ENCODE data around the gene SMURF2. TPM values are rescaled to one million over a fixed set of nuclear protein-coding genes. Genes with fewer than 3 reads are reported as not detected.
"Not testable (repeated sequence)": the region's sequence is repeated elsewhere in the genome, so short reads cannot be mapped to it uniquely, and the experiment has no call there.

The SMURF2 gene
- total RNA-seq, 1 donor from 2014 or later, result 33.3 TPM

DNA sequence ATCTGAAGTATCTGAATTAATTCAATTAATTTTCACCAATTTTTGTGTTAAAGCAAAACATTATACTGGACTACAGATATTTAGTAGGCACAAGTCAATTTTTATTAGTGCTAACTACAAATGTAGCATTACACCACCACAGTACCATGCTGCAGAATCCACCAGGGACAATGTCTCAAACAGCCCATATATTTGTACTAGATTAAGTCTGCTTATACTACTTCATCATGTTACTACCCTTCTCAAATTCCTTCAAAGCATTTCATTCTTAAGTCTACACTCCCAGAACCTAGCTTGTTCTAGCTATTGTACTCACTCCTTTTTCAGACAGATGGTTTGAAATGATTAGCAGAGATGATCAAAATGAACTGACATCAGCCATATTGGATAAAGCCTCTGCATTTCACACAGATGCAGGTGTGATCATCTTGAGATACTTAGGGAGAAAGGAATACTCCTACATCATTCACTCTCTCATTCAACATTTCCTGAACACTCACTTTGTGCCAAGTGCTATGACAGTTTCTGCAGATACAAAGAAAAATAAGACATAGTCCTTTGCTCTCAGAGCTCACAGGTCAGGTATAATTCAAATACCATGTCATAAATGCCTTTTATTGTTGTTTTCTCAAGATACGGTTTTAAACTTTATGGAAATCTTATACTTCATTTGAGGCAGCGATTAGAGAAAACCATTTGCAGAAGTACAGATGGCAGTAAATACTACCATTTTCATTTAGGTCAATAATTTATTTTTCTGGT is 47.7 kb downstream of the SMURF2 start:
- Mint-ChIP-seq H3K4me3 (ENCODE audit: unreplicated experiment) (no peak overlapping the region), H3K4me1 (ENCODE audit: low read depth, unreplicated experiment) (peaks cover 6% of the 10 kb centered on the region)

DNA sequence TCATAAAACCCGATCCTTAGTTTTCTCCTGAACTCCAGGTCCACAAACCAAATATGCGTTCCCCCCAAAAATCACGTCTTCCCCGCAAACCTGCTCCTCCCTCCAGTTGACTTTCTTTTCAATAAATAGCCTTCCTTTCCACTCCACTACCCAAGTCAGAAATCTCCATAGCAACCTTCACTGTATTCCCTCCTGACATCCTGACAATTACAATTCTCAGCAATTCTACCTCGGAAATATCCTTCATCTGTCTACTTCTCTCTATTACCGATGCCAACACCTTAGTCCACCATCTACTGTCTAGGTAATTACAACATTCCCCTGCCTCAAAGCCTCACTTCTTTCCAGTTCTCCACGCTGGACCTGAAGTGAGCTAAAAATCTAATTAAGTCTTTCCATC is 50.7 kb downstream of the SMURF2 start:
- no peak overlapping the region for H3K4me3 Mint-ChIP-seq (ENCODE audit: unreplicated experiment)
- no peak for DNase-seq
- TF ChIP-seq, protein P1, sequence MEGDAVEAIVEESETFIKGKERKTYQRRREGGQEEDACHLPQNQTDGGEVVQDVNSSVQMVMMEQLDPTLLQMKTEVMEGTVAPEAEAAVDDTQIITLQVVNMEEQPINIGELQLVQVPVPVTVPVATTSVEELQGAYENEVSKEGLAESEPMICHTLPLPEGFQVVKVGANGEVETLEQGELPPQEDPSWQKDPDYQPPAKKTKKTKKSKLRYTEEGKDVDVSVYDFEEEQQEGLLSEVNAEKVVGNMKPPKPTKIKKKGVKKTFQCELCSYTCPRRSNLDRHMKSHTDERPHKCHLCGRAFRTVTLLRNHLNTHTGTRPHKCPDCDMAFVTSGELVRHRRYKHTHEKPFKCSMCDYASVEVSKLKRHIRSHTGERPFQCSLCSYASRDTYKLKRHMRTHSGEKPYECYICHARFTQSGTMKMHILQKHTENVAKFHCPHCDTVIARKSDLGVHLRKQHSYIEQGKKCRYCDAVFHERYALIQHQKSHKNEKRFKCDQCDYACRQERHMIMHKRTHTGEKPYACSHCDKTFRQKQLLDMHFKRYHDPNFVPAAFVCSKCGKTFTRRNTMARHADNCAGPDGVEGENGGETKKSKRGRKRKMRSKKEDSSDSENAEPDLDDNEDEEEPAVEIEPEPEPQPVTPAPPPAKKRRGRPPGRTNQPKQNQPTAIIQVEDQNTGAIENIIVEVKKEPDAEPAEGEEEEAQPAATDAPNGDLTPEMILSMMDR (IDR thresholded peaks at IDR 0.05; ENCODE audit: partially characterized antibody, unreplicated experiment), result no peak
- H3K36me3 Mint-ChIP-seq (ENCODE audit: unreplicated experiment), result no peaks in the 10 kb centered on the region
- H3K9me3 Mint-ChIP-seq (ENCODE audit: unreplicated experiment), result peaks cover 4% of the 10 kb centered on the region
- H3K27ac Mint-ChIP-seq (ENCODE audit: unreplicated experiment), result no peak overlapping the region
- no peaks in the 10 kb centered on the region for H3K27me3 Mint-ChIP-seq (ENCODE audit: unreplicated experiment)
- peaks cover 6% of the 10 kb centered on the region for H3K4me1 Mint-ChIP-seq (ENCODE audit: low read depth, unreplicated experiment)

More for the DNA sequence above, 47.7 kb downstream of the SMURF2 start:
- TF ChIP-seq, protein P1 (IDR thresholded peaks at IDR 0.05; ENCODE audit: partially characterized antibody, unreplicated experiment), result no peak
- Mint-ChIP-seq H3K36me3 (ENCODE audit: unreplicated experiment) (no peaks in the 10 kb centered on the region), H3K27me3 (ENCODE audit: unreplicated experiment) (no peaks in the 10 kb centered on the region), H3K27ac (ENCODE audit: unreplicated experiment) (no peak overlapping the region), H3K9me3 (ENCODE audit: unreplicated experiment) (peaks cover 1% of the 10 kb centered on the region)
- no peak for DNase-seq

DNA sequence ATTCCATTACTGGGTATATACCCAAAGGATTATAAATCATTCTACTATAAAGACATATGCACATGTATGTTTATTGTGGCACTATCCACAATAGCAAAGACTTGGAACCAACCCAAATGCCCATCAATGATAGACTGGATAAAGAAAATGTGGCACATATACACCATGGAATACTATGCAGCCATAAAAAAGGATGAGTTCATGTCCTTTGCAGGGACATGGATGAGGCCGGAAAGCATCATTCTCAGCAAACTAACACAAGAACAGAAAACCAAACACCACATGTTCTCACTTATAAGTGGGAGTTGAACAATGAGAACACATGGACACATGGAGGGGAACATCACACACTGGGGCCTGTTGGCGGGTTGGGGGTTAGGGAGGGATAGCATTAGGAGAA is 51.9 kb downstream of the SMURF2 start:
- not testable (repeated sequence) for H3K9me3 Mint-ChIP-seq (ENCODE audit: unreplicated experiment); H3K27me3 Mint-ChIP-seq (ENCODE audit: unreplicated experiment); H3K36me3 Mint-ChIP-seq (ENCODE audit: unreplicated experiment); H3K4me3 Mint-ChIP-seq (ENCODE audit: unreplicated experiment); H3K4me1 Mint-ChIP-seq (ENCODE audit: low read depth, unreplicated experiment); H3K27ac Mint-ChIP-seq (ENCODE audit: unreplicated experiment); DNase-seq

DNA sequence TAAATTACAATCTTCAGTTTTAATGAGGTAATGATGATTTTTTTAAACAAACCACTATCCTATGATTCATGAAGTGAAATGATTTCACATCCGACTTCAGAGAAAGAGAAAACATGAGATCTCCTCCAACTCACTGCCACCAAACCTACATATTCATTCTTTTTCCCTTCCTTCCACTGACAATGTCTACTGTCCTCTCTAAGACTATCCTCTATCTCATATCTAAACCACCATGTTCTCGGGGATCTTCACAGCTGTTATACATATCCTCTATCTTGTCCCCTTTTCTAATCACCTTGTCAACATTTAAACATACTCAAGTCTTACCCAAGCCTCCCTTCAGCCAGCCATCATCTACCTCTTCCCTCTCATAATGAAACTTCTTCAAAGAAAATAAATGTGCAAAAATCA is 53.5 kb downstream of the SMURF2 start:
- no peaks in the 10 kb centered on the region for H3K27me3 Mint-ChIP-seq (ENCODE audit: unreplicated experiment)
- H3K36me3 Mint-ChIP-seq (ENCODE audit: unreplicated experiment), result no peaks in the 10 kb centered on the region
- no peak for DNase-seq
- H3K27ac Mint-ChIP-seq (ENCODE audit: unreplicated experiment), result no peak overlapping the region
- no peak overlapping the region for H3K4me3 Mint-ChIP-seq (ENCODE audit: unreplicated experiment)
- H3K4me1 Mint-ChIP-seq (ENCODE audit: low read depth, unreplicated experiment), result peaks cover 4% of the 10 kb centered on the region
- TF ChIP-seq, protein P1 (IDR thresholded peaks at IDR 0.05; ENCODE audit: partially characterized antibody, unreplicated experiment), result no peak
- peaks cover 4% of the 10 kb centered on the region for H3K9me3 Mint-ChIP-seq (ENCODE audit: unreplicated experiment)

DNA sequence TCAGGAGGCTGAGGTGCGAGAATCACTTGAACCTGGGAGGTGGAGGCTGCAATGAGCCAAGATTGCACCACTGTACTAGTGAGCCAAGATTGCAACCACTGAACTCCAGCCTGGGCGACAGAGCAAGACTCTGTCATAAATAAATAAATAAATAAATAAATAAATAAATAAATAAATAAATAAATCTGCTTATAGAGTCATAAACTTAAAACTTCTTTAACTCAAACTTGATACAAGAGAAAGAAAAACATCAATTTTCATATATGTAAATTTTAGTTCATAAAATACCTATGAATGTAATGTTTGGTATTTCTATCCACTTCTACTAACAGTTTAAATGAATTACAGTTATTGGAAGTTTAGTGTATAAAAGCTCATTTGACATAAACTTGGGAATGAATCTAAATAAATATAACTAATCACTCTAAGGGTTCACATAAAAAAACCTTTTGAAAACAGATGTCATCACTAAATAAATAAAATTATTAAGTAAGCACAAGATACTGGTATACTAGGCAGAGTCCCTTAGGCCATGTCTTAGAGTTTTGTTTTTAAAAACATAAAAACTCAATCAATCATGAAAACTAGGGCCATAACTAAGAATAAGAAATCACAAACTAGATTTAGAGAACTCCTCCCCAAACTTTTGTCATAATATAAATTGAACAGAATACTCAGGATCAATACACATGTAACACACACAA is 54.1 kb downstream of the SMURF2 start:
- Mint-ChIP-seq H3K9me3 (ENCODE audit: unreplicated experiment) (peaks cover 4% of the 10 kb centered on the region), H3K4me1 (ENCODE audit: low read depth, unreplicated experiment) (peaks cover 4% of the 10 kb centered on the region), H3K27ac (ENCODE audit: unreplicated experiment) (no peak overlapping the region), H3K36me3 (ENCODE audit: unreplicated experiment) (no peaks in the 10 kb centered on the region), H3K4me3 (ENCODE audit: unreplicated experiment) (no peak overlapping the region), H3K27me3 (ENCODE audit: unreplicated experiment) (no peaks in the 10 kb centered on the region)
- no peak for DNase-seq
- TF ChIP-seq, protein P1 (IDR thresholded peaks at IDR 0.05; ENCODE audit: partially characterized antibody, unreplicated experiment), result no peak

DNA sequence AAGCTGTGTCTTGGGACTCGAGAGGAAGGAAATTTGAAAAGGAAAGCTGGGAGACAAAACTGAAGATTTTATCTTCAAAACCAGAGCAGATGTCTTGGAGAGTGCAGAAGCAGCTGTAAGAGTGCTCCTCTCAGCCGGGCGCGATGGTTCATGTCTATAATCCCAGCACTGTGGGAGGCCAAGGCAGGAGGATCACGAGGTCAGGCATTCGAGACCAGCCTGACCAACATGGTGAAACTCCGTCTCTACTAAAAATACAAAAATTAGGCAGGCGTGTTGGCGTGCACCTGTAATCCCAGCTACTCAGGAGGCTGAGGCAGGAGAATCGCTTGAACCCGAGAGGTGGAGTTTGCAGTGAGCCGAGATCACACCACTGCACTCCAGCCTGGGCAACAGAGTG is 57.6 kb downstream of the SMURF2 start:
- not testable (repeated sequence) for H3K36me3 Mint-ChIP-seq (ENCODE audit: unreplicated experiment); H3K9me3 Mint-ChIP-seq (ENCODE audit: unreplicated experiment); H3K4me3 Mint-ChIP-seq (ENCODE audit: unreplicated experiment); H3K4me1 Mint-ChIP-seq (ENCODE audit: low read depth, unreplicated experiment); DNase-seq; H3K27me3 Mint-ChIP-seq (ENCODE audit: unreplicated experiment)
- peak overlapping the region; percentile 41 for H3K27ac Mint-ChIP-seq (ENCODE audit: unreplicated experiment)
